ENCODE data around the gene POMT2.

Gene POMT2

GRCh38 chr14:77301103-77301502, 19.6 kb downstream of the POMT2 start:
- no peaks in the 10 kb centered on the region for H3K4me1 ChIP-seq (ENCODE audit: low read depth, poor library complexity, severe bottlenecking)
- H3K27ac ChIP-seq = no peak overlapping the region
- no peaks in the 10 kb centered on the region for H4K20me1 ChIP-seq (ENCODE audit: insufficient read depth)
- H2AFZ ChIP-seq (ENCODE audit: low read depth) = no peak overlapping the region
- H3K36me3 ChIP-seq (ENCODE audit: insufficient read depth) = no peaks in the 10 kb centered on the region
- no peak overlapping the region for H3K9ac ChIP-seq
- H3K4me3 ChIP-seq (IDR thresholded peaks at IDR 0.05; ENCODE audit: insufficient read depth, low read depth, low read length) = no peak overlapping the region
- no peaks in the 10 kb centered on the region for H3K79me2 ChIP-seq (ENCODE audit: insufficient read depth, low read depth)
- TF ChIP-seq CTCF (conservative IDR thresholded peaks at IDR 0.05; ENCODE audit: low read depth, low read length) = peak; percentile 53; the same call in 1 of the 2 replicates
- no peak overlapping the region for H3K4me2 ChIP-seq
- no peaks in the 10 kb centered on the region for H3K27me3 ChIP-seq (ENCODE audit: insufficient read depth, low read depth)

- TF ChIP-seq CTCF (conservative IDR thresholded peaks at IDR 0.05; ENCODE audit: low read depth, low read length) = no peak
- Histone ChIP-seq H3K79me2 (ENCODE audit: insufficient read depth, low read depth) (no peaks in the 10 kb centered on the region), H3K36me3 (ENCODE audit: insufficient read depth) (no peaks in the 10 kb centered on the region)
These were observed 20.9 kb downstream of the POMT2 start for GRCh38 chr14:77299771-77300170.

GRCh38 chr14:77296906-77297305, 23.8 kb downstream of the POMT2 start:
- Histone ChIP-seq H3K4me1 (ENCODE audit: low read depth, poor library complexity, severe bottlenecking) (no peaks in the 10 kb centered on the region), H4K20me1 (ENCODE audit: insufficient read depth) (no peaks in the 10 kb centered on the region), H3K4me3 (IDR thresholded peaks at IDR 0.05; ENCODE audit: insufficient read depth, low read depth, low read length) (no peak overlapping the region), H3K27ac (no peak overlapping the region), H3K27me3 (ENCODE audit: insufficient read depth, low read depth) (no peaks in the 10 kb centered on the region), H3K79me2 (ENCODE audit: insufficient read depth, low read depth) (no peaks in the 10 kb centered on the region), H3K36me3 (ENCODE audit: insufficient read depth) (no peaks in the 10 kb centered on the region), H3K4me2 (no peak overlapping the region), H2AFZ (ENCODE audit: low read depth) (no peak overlapping the region), H3K9ac (no peak overlapping the region)
- no peak for TF ChIP-seq CTCF (conservative IDR thresholded peaks at IDR 0.05; ENCODE audit: low read depth, low read length)

More at GRCh38 chr14:77299771-77300170, 20.9 kb downstream of the POMT2 start:
- Histone ChIP-seq H3K4me1 (ENCODE audit: low read depth, poor library complexity, severe bottlenecking) (no peaks in the 10 kb centered on the region), H2AFZ (ENCODE audit: low read depth) (no peak overlapping the region), H3K27me3 (ENCODE audit: insufficient read depth, low read depth) (no peaks in the 10 kb centered on the region), H4K20me1 (ENCODE audit: insufficient read depth) (no peaks in the 10 kb centered on the region), H3K27ac (no peak overlapping the region), H3K9ac (no peak overlapping the region), H3K4me2 (no peak overlapping the region), H3K4me3 (IDR thresholded peaks at IDR 0.05; ENCODE audit: insufficient read depth, low read depth, low read length) (no peak overlapping the region)

GRCh38 chr14:77296155-77296554, 24.5 kb downstream of the POMT2 start:
- Histone ChIP-seq H3K36me3 (ENCODE audit: insufficient read depth) (no peaks in the 10 kb centered on the region), H3K79me2 (ENCODE audit: insufficient read depth, low read depth) (no peaks in the 10 kb centered on the region), H2AFZ (ENCODE audit: low read depth) (no peak overlapping the region), H3K9ac (no peak overlapping the region), H3K4me1 (ENCODE audit: low read depth, poor library complexity, severe bottlenecking) (no peaks in the 10 kb centered on the region), H3K4me3 (IDR thresholded peaks at IDR 0.05; ENCODE audit: insufficient read depth, low read depth, low read length) (no peak overlapping the region), H3K4me2 (no peak overlapping the region), H4K20me1 (ENCODE audit: insufficient read depth) (no peaks in the 10 kb centered on the region), H3K27me3 (ENCODE audit: insufficient read depth, low read depth) (no peaks in the 10 kb centered on the region), H3K27ac (no peak overlapping the region)
- no peak for TF ChIP-seq CTCF (conservative IDR thresholded peaks at IDR 0.05; ENCODE audit: low read depth, low read length)
